ENCODE measurements around the gene TET3.

- TF ChIP-seq CTCF (IDR thresholded peaks at IDR 0.05; ENCODE audit: low read depth, low read length) (no peak), EZH2phosphoT487 (IDR thresholded peaks at IDR 0.05; ENCODE audit: low read depth) (no peak)
Measured at GRCh38 chr2:73993376-73993775, 8.7 kb downstream of the TET3 start.

Data from OCI-LY3 (cell line).